HEK293 (cell line): Measurements from ENCODE around the gene GPC2.
A peak's percentile ranks its signal among the peaks of the same experiment; 100 is the strongest.

Experiments
- GLI2 ChIP-seq: fragments of 450-650 bp; formaldehyde crosslinking; IDR thresholded peaks from 2 replicates; pipeline ENCODE4; 2017; ENCODE audit warnings: missing biosample characterization, missing genetic modification characterization, low read depth, borderline replicate concordance
- GLIS2 ChIP-seq: fragments of 450-650 bp; formaldehyde crosslinking; IDR thresholded peaks from 2 replicates; pipeline ENCODE4 v1.5.1; 2016; ENCODE audit warnings: missing biosample characterization, missing genetic modification characterization
- IKZF3 ChIP-seq: fragments of 450-650 bp; IDR thresholded peaks from 2 replicates; pipeline ENCODE4 v1.5.0; 2018; ENCODE audit warnings: missing biosample characterization, mild to moderate bottlenecking, missing genetic modification characterization, moderate library complexity
- KLF16 ChIP-seq: fragments of 450-650 bp; formaldehyde crosslinking; IDR thresholded peaks from 2 replicates; pipeline ENCODE4 v1.5.1; 2017; ENCODE audit warnings: missing biosample characterization, missing genetic modification characterization
- KLF8 ChIP-seq: fragments of 450-650 bp; formaldehyde crosslinking; IDR thresholded peaks from 2 replicates; pipeline ENCODE4 v1.5.1; 2016; ENCODE audit warnings: missing biosample characterization, missing genetic modification characterization
- SP7 ChIP-seq: fragments of 450-650 bp; formaldehyde crosslinking; IDR thresholded peaks from 2 replicates; pipeline ENCODE4 v1.5.1; 2016; ENCODE audit warnings: missing biosample characterization, missing genetic modification characterization
- ZBTB48 ChIP-seq: fragments of 450-650 bp; formaldehyde crosslinking; IDR thresholded peaks from 2 replicates; pipeline ENCODE4 v1.5.1; 2016; ENCODE audit warnings: missing biosample characterization, missing genetic modification characterization
- ZEB2 ChIP-seq: fragments of 450-650 bp; formaldehyde crosslinking; IDR thresholded peaks from 2 replicates; pipeline ENCODE4 v1.5.1; 2016; ENCODE audit warnings: missing biosample characterization, missing genetic modification characterization
- ZFP69B ChIP-seq: fragments of 450-650 bp; formaldehyde crosslinking; IDR thresholded peaks from 2 replicates; pipeline ENCODE4 v1.5.1; 2016; ENCODE audit warnings: missing biosample characterization, missing genetic modification characterization
- ZNF157 ChIP-seq: fragments of 450-650 bp; formaldehyde crosslinking; IDR thresholded peaks from 2 replicates; pipeline ENCODE4 v1.5.1; 2016; ENCODE audit warnings: missing biosample characterization, missing genetic modification characterization
- ZNF169 ChIP-seq: fragments of 450-650 bp; formaldehyde crosslinking; IDR thresholded peaks from 2 replicates; pipeline ENCODE4 v1.5.1; 2016; ENCODE audit warnings: missing biosample characterization, missing genetic modification characterization
- ZNF248 ChIP-seq: fragments of 450-650 bp; formaldehyde crosslinking; IDR thresholded peaks from 2 replicates; pipeline ENCODE4 v1.5.1; 2017; ENCODE audit warnings: missing biosample characterization, missing genetic modification characterization
- ZNF366 ChIP-seq: fragments of 450-650 bp; formaldehyde crosslinking; conservative IDR thresholded peaks from 2 replicates; pipeline ENCODE4 v1.5.1; 2016; ENCODE audit warnings: missing biosample characterization, missing genetic modification characterization
- ZNF654 ChIP-seq: fragments of 450-650 bp; formaldehyde crosslinking; IDR thresholded peaks from 2 replicates; pipeline ENCODE4 v1.5.1; 2016; ENCODE audit warnings: low read depth, missing biosample characterization, missing genetic modification characterization
- ZNF76 ChIP-seq: fragments of 450-650 bp; formaldehyde crosslinking; IDR thresholded peaks from 2 replicates; pipeline ENCODE4; 2016; ENCODE audit warnings: low read depth, missing biosample characterization, missing genetic modification characterization, borderline replicate concordance
- ZXDB ChIP-seq: fragments of 450-650 bp; formaldehyde crosslinking; IDR thresholded peaks from 2 replicates; pipeline ENCODE4 v1.5.1; 2016; ENCODE audit warnings: missing biosample characterization, missing genetic modification characterization
- TF ChIP-seq, protein P1 (sequence below): fragments of 450-650 bp; formaldehyde crosslinking; IDR thresholded peaks from 2 replicates; pipeline ENCODE4 v1.5.1; 2016; ENCODE audit warnings: missing biosample characterization, missing genetic modification characterization
- TF ChIP-seq, protein P2 (sequence below): fragments of 450-650 bp; formaldehyde crosslinking; IDR thresholded peaks from 2 replicates; pipeline ENCODE4 v1.5.1; 2016; ENCODE audit warnings: missing biosample characterization, missing genetic modification characterization
- TF ChIP-seq, protein P3 (sequence below): fragments of 450-650 bp; formaldehyde crosslinking; IDR thresholded peaks from 2 replicates; pipeline ENCODE4; 2016; ENCODE audit warnings: missing biosample characterization, missing genetic modification characterization
- TF ChIP-seq, protein P4 (sequence below): fragments of 450-650 bp; formaldehyde crosslinking; IDR thresholded peaks from 2 replicates; pipeline ENCODE4 v1.5.1; 2016; ENCODE audit warnings: missing biosample characterization, missing genetic modification characterization, borderline replicate concordance
- TF ChIP-seq, protein P5 (sequence below): fragments of 450-650 bp; formaldehyde crosslinking; conservative IDR thresholded peaks from 2 replicates; pipeline ENCODE4 v1.5.1; 2016; ENCODE audit warnings: low read depth, missing biosample characterization, missing genetic modification characterization
- TF ChIP-seq, protein P6 (sequence below): fragments of 450-650 bp; formaldehyde crosslinking; IDR thresholded peaks from 2 replicates; pipeline ENCODE4 v1.5.1; 2016; ENCODE audit warnings: missing biosample characterization, missing genetic modification characterization
- TF ChIP-seq, protein P7 (sequence below): fragments of 450-650 bp; formaldehyde crosslinking; IDR thresholded peaks from 2 replicates; pipeline ENCODE4 v1.5.1; 2017; ENCODE audit warnings: missing biosample characterization, missing genetic modification characterization

GPC2 gene

DNA sequence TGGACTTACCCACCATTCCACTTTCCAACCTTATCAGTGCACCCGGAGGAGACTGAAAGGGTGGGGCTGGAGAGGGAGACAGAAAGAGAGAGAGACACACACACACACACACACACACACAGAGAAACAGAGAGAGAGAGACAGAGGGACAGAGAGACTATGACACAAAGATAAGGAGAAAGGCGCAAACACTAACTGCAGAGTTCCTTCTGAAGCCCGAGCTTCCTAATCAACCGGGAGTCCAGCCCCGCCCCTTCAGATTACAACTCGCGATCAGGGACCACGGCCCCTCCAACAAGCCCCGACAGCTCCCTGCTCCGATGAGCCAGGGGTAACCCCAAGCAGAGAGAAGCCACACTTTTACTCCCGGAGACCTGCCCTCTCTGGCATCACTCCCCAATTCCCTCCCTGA, 9.3 kb downstream of the GPC2 start (continued):
- TF ChIP-seq, protein P1, sequence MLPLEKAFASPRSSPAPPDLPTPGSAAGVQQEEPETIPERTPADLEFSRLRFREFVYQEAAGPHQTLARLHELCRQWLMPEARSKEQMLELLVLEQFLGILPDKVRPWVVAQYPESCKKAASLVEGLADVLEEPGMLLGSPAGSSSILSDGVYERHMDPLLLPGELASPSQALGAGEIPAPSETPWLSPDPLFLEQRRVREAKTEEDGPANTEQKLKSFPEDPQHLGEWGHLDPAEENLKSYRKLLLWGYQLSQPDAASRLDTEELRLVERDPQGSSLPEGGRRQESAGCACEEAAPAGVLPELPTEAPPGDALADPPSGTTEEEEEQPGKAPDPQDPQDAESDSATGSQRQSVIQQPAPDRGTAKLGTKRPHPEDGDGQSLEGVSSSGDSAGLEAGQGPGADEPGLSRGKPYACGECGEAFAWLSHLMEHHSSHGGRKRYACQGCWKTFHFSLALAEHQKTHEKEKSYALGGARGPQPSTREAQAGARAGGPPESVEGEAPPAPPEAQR (tag by site-specific recombination) = peak; percentile 71; the same call in 1 of the 2 replicates
- TF ChIP-seq, protein P2, sequence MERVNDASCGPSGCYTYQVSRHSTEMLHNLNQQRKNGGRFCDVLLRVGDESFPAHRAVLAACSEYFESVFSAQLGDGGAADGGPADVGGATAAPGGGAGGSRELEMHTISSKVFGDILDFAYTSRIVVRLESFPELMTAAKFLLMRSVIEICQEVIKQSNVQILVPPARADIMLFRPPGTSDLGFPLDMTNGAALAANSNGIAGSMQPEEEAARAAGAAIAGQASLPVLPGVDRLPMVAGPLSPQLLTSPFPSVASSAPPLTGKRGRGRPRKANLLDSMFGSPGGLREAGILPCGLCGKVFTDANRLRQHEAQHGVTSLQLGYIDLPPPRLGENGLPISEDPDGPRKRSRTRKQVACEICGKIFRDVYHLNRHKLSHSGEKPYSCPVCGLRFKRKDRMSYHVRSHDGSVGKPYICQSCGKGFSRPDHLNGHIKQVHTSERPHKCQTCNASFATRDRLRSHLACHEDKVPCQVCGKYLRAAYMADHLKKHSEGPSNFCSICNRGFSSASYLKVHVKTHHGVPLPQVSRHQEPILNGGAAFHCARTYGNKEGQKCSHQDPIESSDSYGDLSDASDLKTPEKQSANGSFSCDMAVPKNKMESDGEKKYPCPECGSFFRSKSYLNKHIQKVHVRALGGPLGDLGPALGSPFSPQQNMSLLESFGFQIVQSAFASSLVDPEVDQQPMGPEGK (tag by site-specific recombination) = peak; percentile 41; the same call in 1 of the 2 replicates
- TF ChIP-seq ZFP69B (tag by site-specific recombination) = 0 out of 2 replicates have a peak, but pooled peaks have one; percentile 47
- peak; percentile 46 for TF ChIP-seq ZNF366
- TF ChIP-seq ZNF76 = peak; percentile 14; the same call in 1 of the 2 replicates
- peak; percentile 84 for TF ChIP-seq ZXDB (tag by site-specific recombination)
- TF ChIP-seq ZNF157 (tag by site-specific recombination) = 0 out of 2 replicates have a peak, but pooled peaks have one; percentile 19
- TF ChIP-seq GLIS2 (tag by site-specific recombination) = peak; percentile 77; the same call in 1 of the 2 replicates
- TF ChIP-seq ZNF654 = no peak
- peak; percentile 94 for TF ChIP-seq ZBTB48 (tag by site-specific recombination)
- no peak for TF ChIP-seq ZNF248 (tag by site-specific recombination)
- TF ChIP-seq IKZF3 (tag by site-specific recombination) = no peak
- no peak for TF ChIP-seq GLI2 (tag by site-specific recombination)
- TF ChIP-seq, protein P3, sequence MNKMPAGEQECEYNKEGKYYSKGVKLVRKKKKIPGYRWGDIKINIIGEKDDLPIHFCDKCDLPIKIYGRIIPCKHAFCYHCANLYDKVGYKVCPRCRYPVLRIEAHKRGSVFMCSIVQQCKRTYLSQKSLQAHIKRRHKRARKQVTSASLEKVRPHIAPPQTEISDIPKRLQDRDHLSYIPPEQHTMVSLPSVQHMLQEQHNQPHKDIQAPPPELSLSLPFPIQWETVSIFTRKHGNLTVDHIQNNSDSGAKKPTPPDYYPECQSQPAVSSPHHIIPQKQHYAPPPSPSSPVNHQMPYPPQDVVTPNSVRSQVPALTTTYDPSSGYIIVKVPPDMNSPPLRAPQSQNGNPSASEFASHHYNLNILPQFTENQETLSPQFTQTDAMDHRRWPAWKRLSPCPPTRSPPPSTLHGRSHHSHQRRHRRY = peak; percentile 20; the same call in 1 of the 2 replicates
- peak; percentile 55; the same call in 1 of the 2 replicates for TF ChIP-seq KLF16
- peak; percentile 85 for TF ChIP-seq KLF8 (tag by site-specific recombination)
- 0 out of 2 replicates have a peak, but pooled peaks have one; percentile 55 for TF ChIP-seq ZEB2
- TF ChIP-seq, protein P4, sequence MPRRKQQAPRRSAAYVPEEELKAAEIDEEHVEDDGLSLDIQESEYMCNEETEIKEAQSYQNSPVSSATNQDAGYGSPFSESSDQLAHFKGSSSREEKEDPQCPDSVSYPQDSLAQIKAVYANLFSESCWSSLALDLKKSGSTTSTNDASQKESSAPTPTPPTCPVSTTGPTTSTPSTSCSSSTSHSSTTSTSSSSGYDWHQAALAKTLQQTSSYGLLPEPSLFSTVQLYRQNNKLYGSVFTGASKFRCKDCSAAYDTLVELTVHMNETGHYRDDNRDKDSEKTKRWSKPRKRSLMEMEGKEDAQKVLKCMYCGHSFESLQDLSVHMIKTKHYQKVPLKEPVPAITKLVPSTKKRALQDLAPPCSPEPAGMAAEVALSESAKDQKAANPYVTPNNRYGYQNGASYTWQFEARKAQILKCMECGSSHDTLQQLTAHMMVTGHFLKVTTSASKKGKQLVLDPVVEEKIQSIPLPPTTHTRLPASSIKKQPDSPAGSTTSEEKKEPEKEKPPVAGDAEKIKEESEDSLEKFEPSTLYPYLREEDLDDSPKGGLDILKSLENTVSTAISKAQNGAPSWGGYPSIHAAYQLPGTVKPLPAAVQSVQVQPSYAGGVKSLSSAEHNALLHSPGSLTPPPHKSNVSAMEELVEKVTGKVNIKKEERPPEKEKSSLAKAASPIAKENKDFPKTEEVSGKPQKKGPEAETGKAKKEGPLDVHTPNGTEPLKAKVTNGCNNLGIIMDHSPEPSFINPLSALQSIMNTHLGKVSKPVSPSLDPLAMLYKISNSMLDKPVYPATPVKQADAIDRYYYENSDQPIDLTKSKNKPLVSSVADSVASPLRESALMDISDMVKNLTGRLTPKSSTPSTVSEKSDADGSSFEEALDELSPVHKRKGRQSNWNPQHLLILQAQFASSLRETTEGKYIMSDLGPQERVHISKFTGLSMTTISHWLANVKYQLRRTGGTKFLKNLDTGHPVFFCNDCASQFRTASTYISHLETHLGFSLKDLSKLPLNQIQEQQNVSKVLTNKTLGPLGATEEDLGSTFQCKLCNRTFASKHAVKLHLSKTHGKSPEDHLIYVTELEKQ = peak; percentile 64; the same call in 1 of the 2 replicates
- TF ChIP-seq SP7 (tag by site-specific recombination) = peak; percentile 77
- TF ChIP-seq ZNF169 = no peak
- TF ChIP-seq, protein P5, sequence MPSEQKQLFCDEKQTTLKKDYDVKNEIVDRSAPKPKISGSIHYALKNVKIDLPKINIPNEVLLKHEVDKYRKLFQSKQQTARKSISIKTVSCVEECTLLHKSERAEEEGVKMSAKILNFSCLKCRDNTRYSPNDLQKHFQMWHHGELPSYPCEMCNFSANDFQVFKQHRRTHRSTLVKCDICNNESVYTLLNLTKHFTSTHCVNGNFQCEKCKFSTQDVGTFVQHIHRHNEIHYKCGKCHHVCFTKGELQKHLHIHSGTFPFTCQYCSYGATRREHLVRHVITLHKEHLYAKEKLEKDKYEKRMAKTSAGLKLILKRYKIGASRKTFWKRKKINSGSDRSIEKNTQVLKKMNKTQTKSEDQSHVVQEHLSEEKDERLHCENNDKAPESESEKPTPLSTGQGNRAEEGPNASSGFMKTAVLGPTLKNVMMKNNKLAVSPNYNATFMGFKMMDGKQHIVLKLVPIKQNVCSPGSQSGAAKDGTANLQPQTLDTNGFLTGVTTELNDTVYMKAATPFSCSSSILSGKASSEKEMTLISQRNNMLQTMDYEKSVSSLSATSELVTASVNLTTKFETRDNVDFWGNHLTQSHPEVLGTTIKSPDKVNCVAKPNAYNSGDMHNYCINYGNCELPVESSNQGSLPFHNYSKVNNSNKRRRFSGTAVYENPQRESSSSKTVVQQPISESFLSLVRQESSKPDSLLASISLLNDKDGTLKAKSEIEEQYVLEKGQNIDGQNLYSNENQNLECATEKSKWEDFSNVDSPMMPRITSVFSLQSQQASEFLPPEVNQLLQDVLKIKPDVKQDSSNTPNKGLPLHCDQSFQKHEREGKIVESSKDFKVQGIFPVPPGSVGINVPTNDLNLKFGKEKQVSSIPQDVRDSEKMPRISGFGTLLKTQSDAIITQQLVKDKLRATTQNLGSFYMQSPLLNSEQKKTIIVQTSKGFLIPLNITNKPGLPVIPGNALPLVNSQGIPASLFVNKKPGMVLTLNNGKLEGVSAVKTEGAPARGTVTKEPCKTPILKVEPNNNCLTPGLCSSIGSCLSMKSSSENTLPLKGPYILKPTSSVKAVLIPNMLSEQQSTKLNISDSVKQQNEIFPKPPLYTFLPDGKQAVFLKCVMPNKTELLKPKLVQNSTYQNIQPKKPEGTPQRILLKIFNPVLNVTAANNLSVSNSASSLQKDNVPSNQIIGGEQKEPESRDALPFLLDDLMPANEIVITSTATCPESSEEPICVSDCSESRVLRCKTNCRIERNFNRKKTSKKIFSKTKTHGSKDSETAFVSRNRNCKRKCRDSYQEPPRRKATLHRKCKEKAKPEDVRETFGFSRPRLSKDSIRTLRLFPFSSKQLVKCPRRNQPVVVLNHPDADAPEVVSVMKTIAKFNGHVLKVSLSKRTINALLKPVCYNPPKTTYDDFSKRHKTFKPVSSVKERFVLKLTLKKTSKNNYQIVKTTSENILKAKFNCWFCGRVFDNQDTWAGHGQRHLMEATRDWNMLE = 0 out of 2 replicates have a peak, but pooled peaks have one; percentile 14
- TF ChIP-seq, protein P6, sequence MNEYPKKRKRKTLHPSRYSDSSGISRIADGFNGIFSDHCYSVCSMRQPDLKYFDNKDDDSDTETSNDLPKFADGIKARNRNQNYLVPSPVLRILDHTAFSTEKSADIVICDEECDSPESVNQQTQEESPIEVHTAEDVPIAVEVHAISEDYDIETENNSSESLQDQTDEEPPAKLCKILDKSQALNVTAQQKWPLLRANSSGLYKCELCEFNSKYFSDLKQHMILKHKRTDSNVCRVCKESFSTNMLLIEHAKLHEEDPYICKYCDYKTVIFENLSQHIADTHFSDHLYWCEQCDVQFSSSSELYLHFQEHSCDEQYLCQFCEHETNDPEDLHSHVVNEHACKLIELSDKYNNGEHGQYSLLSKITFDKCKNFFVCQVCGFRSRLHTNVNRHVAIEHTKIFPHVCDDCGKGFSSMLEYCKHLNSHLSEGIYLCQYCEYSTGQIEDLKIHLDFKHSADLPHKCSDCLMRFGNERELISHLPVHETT = peak; percentile 51
- TF ChIP-seq, protein P7, sequence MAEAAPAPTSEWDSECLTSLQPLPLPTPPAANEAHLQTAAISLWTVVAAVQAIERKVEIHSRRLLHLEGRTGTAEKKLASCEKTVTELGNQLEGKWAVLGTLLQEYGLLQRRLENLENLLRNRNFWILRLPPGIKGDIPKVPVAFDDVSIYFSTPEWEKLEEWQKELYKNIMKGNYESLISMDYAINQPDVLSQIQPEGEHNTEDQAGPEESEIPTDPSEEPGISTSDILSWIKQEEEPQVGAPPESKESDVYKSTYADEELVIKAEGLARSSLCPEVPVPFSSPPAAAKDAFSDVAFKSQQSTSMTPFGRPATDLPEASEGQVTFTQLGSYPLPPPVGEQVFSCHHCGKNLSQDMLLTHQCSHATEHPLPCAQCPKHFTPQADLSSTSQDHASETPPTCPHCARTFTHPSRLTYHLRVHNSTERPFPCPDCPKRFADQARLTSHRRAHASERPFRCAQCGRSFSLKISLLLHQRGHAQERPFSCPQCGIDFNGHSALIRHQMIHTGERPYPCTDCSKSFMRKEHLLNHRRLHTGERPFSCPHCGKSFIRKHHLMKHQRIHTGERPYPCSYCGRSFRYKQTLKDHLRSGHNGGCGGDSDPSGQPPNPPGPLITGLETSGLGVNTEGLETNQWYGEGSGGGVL (tag by site-specific recombination) = peak; percentile 94
